Raji (cell line): ENCODE results near the gene EGFLAM.

ENCODE experiments used
- POLR2A ChIP-seq: IDR thresholded peaks from 2 replicates; pipeline ENCODE4 v1.6.1; 2011; ENCODE audit warnings: low read depth, low read length, control low read depth; ENCODE audit not compliant: insufficient read depth

The EGFLAM gene

GRCh38 chr5:38375423-38375822 is 117.1 kb downstream of the EGFLAM start:
- TF ChIP-seq POLR2A: no peak

DNA sequence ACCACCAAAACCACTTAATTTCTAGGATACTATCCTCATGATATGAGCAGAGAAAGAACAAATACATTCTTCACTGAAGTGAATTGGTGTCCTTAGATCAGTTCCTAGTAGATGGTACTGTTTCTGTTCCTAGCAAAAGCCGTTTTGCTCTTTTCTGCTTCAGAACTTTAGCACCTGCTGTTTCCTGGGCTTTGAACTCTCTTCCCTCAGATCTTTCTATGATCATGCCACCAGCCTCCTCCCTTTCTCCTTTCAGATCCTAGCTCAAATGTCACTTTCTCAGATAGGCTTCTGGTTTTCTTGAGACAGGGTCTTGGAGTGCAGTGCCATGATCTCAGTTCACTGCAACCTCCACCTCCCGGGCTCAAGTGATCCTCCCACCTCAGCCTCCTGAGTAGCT is 118.0 kb downstream of the EGFLAM start:
- no peak for TF ChIP-seq POLR2A

DNA sequence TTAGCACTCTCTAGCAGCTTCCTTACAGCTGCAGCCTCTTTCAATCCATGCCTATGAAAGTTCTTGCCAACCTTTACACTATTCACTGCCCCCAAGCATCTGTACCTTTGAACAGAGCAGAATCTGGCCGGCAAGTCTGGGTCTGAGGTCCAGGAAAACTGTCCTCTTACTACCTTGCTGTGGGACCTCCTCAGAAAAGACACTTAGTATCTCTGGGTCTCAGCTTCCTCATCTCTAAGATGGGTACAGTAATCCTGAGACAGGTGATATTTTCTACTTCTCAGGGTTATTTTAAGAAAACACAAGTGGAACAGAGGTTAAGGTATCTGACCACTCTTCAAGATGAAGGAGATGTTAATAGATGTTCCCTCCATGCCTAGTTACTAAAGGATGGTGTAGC is 120.2 kb downstream of the EGFLAM start:
- TF ChIP-seq POLR2A: no peak

DNA sequence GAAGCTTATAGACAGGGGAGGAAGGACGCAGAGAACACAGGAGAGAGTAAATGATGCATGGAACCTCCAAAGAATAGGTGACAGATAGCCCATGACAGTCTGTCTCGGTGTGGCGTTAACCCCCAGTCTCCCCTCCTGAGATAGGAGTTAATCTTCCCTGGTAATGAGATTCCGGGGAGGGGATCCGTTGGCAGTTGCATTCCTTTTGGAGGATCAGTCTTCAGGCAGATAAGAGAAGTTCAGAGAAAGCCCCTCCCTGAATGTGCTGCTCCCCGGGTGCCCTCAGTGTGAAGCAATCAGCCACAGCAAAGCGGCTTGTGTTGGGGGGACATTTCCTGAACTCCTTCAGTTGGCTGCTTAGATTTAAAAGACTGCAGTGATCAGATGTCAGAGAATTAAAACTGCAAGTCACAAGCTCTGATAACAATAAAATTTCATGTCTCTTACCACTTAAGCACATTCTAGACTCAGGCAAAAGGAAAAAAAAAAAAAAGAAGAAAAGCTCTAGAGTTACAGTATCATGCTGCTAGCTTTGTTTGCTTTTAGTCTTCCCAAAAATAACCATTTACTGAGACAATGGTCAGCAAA is 121.1 kb downstream of the EGFLAM start:
- no peak for TF ChIP-seq POLR2A

- no peak for TF ChIP-seq POLR2A
Measured at GRCh38 chr5:38380537-38380936, 122.2 kb downstream of the EGFLAM start.

DNA sequence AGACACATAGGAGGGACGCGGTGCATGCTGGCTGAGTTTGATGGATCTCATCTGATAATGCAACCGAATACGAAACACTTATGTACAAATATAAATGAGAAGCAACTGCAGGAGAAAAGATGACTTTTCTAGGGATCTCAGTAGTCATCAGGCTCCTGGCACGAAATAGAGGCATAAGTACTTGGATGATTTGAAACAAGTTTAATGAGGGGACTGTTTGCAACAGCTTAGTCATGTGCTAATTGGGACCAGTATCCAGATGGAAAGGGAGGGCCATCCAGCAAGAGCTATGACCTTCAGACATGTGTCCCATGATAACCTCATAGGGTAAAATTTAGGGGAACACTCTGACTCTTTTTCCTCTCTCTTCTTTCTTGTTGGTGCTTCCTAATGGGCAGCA is 123.0 kb downstream of the EGFLAM start:
- TF ChIP-seq POLR2A: no peak

- no peak for TF ChIP-seq POLR2A
Measured at GRCh38 chr5:38382898-38383297, 124.5 kb downstream of the EGFLAM start.

DNA sequence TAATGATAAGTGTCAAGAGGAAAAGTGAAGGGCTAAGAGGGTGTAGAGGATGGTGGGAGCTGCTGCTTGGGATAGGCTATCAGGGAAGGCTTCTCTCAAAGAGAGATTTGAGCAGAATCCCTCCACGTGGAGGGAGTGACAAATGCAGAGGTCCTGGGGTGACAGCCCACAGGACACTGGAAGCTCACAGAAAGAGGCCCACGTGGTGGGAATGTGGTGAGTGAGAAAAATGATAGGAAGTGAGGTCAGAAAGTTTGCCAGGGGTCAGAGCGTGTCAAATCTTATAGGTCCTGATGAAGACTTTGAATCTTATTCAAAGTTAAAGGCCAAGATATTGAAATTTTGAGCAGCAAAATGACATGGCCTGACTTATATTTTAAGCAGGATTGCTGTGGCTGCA is 125.3 kb downstream of the EGFLAM start:
- no peak for TF ChIP-seq POLR2A

- TF ChIP-seq POLR2A: no peak
Measured at GRCh38 chr5:38384396-38384795, 126.0 kb downstream of the EGFLAM start.

DNA sequence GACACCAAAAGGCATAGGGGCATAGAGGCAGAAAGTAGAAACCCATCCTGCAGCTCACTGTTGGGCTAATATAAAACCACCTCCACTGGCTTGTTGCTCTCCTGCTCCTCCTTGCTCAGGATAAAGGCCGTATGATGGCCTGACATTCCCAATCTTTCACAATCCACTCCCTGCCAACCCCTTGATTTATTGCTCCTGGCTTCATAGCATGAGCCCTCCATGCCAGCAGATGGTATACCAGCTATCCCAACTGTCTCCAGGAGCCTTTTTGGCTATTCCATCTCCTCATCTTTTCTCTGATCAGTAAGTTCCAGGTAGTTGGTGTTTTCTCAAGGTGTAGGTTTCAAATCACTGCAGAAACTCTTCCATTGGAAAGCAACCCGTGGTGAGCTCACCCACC is 128.8 kb downstream of the EGFLAM start:
- TF ChIP-seq POLR2A: no peak

DNA sequence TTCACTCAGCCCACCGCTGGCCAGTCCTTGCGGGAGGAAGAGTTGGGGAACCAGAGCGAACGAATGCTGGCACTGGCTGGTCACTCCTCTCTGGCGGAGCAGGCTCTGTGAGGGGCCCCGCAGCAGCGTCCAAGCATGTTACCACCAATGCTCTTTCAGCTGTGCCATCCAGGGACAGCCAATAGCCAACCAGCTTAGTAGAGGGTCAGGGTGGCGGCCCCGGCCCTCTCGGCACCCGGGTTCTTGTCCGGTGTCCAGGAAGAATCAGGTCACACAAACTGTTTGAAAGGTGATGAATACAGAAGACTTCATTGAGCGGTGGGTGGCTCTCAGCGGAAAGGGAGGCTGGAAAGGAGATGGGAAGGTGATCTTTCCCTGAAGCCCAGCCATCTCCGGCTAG is 135.3 kb downstream of the EGFLAM start:
- TF ChIP-seq POLR2A: no peak

DNA sequence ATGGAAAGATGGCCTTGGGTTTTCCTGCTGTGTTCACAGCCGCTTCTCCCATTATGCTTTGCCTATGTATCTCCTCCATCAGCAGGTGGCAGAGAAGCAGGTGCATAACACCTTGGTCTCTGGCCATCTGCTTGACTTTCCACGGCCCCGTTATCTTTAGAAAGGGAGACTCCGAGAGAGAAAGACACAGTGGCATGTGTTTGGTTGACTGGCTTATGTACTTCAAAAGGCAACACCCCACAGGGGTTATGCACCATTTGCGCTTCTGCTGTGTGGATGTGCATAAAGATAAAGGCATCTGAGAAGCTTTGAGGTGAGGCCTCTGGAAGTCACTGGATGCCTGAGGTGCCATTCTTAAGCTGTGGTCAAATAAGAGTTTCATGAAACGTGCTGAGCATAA is 138.4 kb downstream of the EGFLAM start:
- no peak for TF ChIP-seq POLR2A

DNA sequence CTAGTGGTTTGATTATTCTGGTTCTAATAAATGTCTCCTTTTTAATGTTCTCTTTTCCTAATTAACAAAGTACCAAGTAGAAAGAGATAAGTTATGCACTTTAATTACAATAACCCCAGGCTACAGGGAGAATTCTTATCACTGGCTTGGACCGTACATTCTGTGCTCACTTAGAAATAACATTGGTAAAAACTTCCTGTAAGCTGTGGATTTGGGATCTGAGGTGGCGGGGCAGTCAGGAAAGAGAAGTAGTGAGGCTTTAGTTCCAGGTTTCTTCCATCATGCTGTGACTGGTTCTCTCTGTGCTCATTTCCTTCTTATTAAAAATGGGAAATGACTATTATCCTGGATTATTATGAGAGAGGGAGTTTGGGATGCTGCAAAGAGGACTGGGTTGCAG is 142.0 kb downstream of the EGFLAM start:
- TF ChIP-seq POLR2A: no peak

- TF ChIP-seq POLR2A: no peak
Measured at GRCh38 chr5:38401145-38401544, 142.8 kb downstream of the EGFLAM start.

- TF ChIP-seq POLR2A: no peak
Measured at GRCh38 chr5:38403406-38403805, 145.0 kb downstream of the EGFLAM start.

- TF ChIP-seq POLR2A: no peak
Measured at GRCh38 chr5:38403877-38404635, 145.7 kb downstream of the EGFLAM start.
